GM23338 (cell line): Measurements from ENCODE around the gene WDR54. TPM values are rescaled to one million over a fixed set of nuclear protein-coding genes. Genes with fewer than 3 reads are reported as not detected.

Experiments used
- ATAC-seq: fragments of 200-7000 bp; cut with Tn5 transposase; 3 replicates; pipeline ENCODE4 v1.9.1; 2020
- DNase-seq: peaks from one replicate; pipeline ENCODE4 v3.0.0-alpha.2; 2015; ENCODE audit warnings: low spot score
- H2AFZ ChIP-seq: fragments of 200-600 bp; sonication (generic); 2 replicates; pipeline ENCODE4 v1.8.0; 2016; ENCODE audit warnings: antibody characterized with exemption, mild to moderate bottlenecking, moderate library complexity
- H3F3A ChIP-seq: fragments of 200-600 bp; sonication (generic); replicated peaks from 2 replicates; pipeline ENCODE4 v1.8.0; 2017; ENCODE audit warnings: antibody characterized with exemption, mixed run types, low read depth
- H3K27ac ChIP-seq: fragments of 200-600 bp; sonication (generic); 2 replicates; pipeline ENCODE4 v1.6.1; 2016; ENCODE audit warnings: low read depth
- H3K27me3 ChIP-seq: fragments of 200-600 bp; sonication (generic); 2 replicates; pipeline ENCODE4 v1.8.0; 2016; ENCODE audit warnings: mild to moderate bottlenecking, mixed run types, moderate library complexity; ENCODE audit not compliant: insufficient read depth
- H3K36me3 ChIP-seq: fragments of 200-600 bp; sonication (generic); 2 replicates; pipeline ENCODE4 v1.8.0; 2016; ENCODE audit warnings: mild to moderate bottlenecking; ENCODE audit not compliant: insufficient read depth
- H3K4me1 ChIP-seq: fragments of 200-600 bp; sonication (generic); 2 replicates; pipeline ENCODE4 v1.8.0; 2016; ENCODE audit warnings: mild to moderate bottlenecking, moderate library complexity; ENCODE audit not compliant: insufficient read depth
- H3K4me2 ChIP-seq: fragments of 200-600 bp; sonication (generic); 2 replicates; pipeline ENCODE4 v1.7.1; 2017; ENCODE audit warnings: mixed run types
- H3K4me3 ChIP-seq: fragments of 200-600 bp; sonication (generic); 2 replicates; pipeline ENCODE4 v1.6.1; 2016; ENCODE audit warnings: mixed run types
- H3K79me2 ChIP-seq: fragments of 200-600 bp; sonication (generic); replicated peaks from 2 replicates; pipeline ENCODE4 v1.8.0; 2017; ENCODE audit warnings: mild to moderate bottlenecking; ENCODE audit not compliant: insufficient read depth
- H3K9me2 ChIP-seq: fragments of 200-600 bp; sonication (generic); 2 replicates; pipeline ENCODE4 v1.8.0; 2017; ENCODE audit not compliant: insufficient read depth
- H4K20me1 ChIP-seq: fragments of 200-600 bp; sonication (generic); replicated peaks from 2 replicates; pipeline ENCODE4 v1.8.0; 2017; ENCODE audit warnings: mild to moderate bottlenecking; ENCODE audit not compliant: insufficient read depth
- H3K27ac Mint-ChIP-seq: 2 replicates; pipeline ENCODE4 v1.8.0; 2020; ENCODE audit warnings: inconsistent platforms, mild to moderate bottlenecking, moderate library complexity, mixed read lengths
- H3K27me3 Mint-ChIP-seq: 3 replicates; pipeline ENCODE4 v1.8.0; 2022; ENCODE audit warnings: low read depth, mild to moderate bottlenecking, moderate library complexity, mixed read lengths, inconsistent platforms; ENCODE audit not compliant: insufficient read depth, poor library complexity
- H3K36me3 Mint-ChIP-seq: 3 replicates; pipeline ENCODE4 v1.8.0; 2021; ENCODE audit warnings: low read depth, mild to moderate bottlenecking, inconsistent platforms, moderate library complexity, mixed read lengths
- H3K4me1 Mint-ChIP-seq: 3 replicates; pipeline ENCODE4 v1.8.0; 2020; ENCODE audit warnings: mild to moderate bottlenecking, inconsistent platforms, mixed read lengths
- H3K4me3 Mint-ChIP-seq: 3 replicates; pipeline ENCODE4 v1.8.0; 2021; ENCODE audit warnings: moderate library complexity, mild to moderate bottlenecking, inconsistent platforms, mixed read lengths
- H3K9me3 Mint-ChIP-seq: 3 replicates; pipeline ENCODE4 v1.8.0; 2020; ENCODE audit warnings: moderate library complexity, mild to moderate bottlenecking, inconsistent platforms, mixed read lengths
- EZH2phosphoT487 ChIP-seq: fragments of 200-600 bp; sonication (generic); IDR thresholded peaks from one replicate; pipeline ENCODE4 v1.8.1; 2018; ENCODE audit warnings: antibody characterized with exemption; ENCODE audit not compliant: unreplicated experiment
- ZNF114 ChIP-seq: fragments of 250-450 bp; sonication (Bioruptor Pico); IDR thresholded peaks from 2 replicates; pipeline ENCODE4 v1.5.0; 2020; ENCODE audit warnings: mild to moderate bottlenecking, moderate library complexity
- ZNF331 ChIP-seq: fragments of 250-450 bp; sonication (Bioruptor Pico); IDR thresholded peaks from 2 replicates; pipeline ENCODE4 v1.5.0; 2020; ENCODE audit warnings: low read depth, mild to moderate bottlenecking, moderate library complexity
- polyA plus RNA-seq: library from polyadenylated mRNA; unstranded; fragments of >200 nt; fragmentation: Nextera tagmentation; extraction: Ambion mirVana; gene quantifications from 2 replicates; pipeline ENCODE4 v1.2.1, GENCODE V29; 2016
- total RNA-seq: library from RNA; depleted of rRNA; stranded (reverse); fragments of >200 nt; shearing (Covaris generic); gene quantifications from 2 replicates; pipeline ENCODE4 v1.2.3, GENCODE V29; 2014
- TF ChIP-seq, protein P1 (sequence below), 2 experiments: fragments of 200-600 bp in 1 of 2; sonication (generic) in 1 of 2; conservative IDR thresholded peaks; 2 replicates each; pipeline versions ENCODE4 v1.5.1 to v1.6.1; 2016 to 2017; ENCODE audit warnings: antibody characterized with exemption in 2 of 2, low read depth in 2 of 2, mild to moderate bottlenecking in 2 of 2, moderate library complexity in 1 of 2
- TF ChIP-seq, protein P2 (sequence below): IDR thresholded peaks from 2 replicates; pipeline ENCODE4 v1.6.1; 2016; ENCODE audit warnings: antibody characterized with exemption
- TF ChIP-seq, protein P3 (sequence below): fragments of 250-450 bp; sonication (Bioruptor Pico); IDR thresholded peaks from 2 replicates; pipeline ENCODE4 v1.5.0; 2020; ENCODE audit warnings: mild to moderate bottlenecking, moderate library complexity

WDR54 gene
- total and polyA plus RNA-seq, 2 experiments from 2014 or later = 41.3 to 42.6 TPM

DNA sequence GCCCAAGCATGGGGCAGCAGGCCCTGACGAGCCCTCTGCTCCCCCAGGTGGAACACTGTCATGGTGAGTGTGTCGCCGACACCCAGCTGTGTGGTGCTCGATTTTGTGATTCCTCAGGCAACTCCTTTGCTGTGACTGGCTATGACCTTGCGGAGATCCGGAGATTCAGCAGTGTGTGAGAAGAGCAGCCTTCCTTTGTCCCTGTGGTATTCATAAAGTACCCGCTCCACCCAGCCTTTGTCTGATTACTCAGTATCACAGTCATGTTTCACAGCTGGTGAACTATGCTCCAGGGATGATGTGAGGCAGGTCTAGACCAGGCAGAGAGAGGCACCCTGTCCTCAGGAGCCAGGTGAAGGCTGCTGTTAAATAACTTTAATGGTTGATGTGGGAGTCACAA is 4.0 kb downstream of the WDR54 start:
- Histone ChIP-seq H3K4me3 (no peak overlapping the region), H3K27ac (no peak overlapping the region), H3F3A (peaks cover 13% of the 10 kb centered on the region; the same call in 1 of the 2 replicates), H3K4me1 (no peaks in the 10 kb centered on the region), H3K36me3 (peaks cover 8% of the 10 kb centered on the region; the same call in 1 of the 2 replicates), H3K79me2 (no peaks in the 10 kb centered on the region), H4K20me1 (peaks cover 5% of the 10 kb centered on the region; the same call in 1 of the 2 replicates), H3K27me3 (peaks cover 8% of the 10 kb centered on the region), H3K9me2 (no peaks in the 10 kb centered on the region), H3K4me2 (no peak overlapping the region), H2AFZ (no peak overlapping the region)
- ATAC-seq = no peak
- TF ChIP-seq, protein P1, sequence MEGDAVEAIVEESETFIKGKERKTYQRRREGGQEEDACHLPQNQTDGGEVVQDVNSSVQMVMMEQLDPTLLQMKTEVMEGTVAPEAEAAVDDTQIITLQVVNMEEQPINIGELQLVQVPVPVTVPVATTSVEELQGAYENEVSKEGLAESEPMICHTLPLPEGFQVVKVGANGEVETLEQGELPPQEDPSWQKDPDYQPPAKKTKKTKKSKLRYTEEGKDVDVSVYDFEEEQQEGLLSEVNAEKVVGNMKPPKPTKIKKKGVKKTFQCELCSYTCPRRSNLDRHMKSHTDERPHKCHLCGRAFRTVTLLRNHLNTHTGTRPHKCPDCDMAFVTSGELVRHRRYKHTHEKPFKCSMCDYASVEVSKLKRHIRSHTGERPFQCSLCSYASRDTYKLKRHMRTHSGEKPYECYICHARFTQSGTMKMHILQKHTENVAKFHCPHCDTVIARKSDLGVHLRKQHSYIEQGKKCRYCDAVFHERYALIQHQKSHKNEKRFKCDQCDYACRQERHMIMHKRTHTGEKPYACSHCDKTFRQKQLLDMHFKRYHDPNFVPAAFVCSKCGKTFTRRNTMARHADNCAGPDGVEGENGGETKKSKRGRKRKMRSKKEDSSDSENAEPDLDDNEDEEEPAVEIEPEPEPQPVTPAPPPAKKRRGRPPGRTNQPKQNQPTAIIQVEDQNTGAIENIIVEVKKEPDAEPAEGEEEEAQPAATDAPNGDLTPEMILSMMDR (conservative IDR thresholded peaks at IDR 0.05; ENCODE audit: low read depth in 2 of 2) = no peak
- TF ChIP-seq, protein P2, sequence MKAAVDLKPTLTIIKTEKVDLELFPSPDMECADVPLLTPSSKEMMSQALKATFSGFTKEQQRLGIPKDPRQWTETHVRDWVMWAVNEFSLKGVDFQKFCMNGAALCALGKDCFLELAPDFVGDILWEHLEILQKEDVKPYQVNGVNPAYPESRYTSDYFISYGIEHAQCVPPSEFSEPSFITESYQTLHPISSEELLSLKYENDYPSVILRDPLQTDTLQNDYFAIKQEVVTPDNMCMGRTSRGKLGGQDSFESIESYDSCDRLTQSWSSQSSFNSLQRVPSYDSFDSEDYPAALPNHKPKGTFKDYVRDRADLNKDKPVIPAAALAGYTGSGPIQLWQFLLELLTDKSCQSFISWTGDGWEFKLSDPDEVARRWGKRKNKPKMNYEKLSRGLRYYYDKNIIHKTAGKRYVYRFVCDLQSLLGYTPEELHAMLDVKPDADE = no peak
- TF ChIP-seq ZNF114 (CRISPR knock-in tag) (no peak), ZNF331 (CRISPR knock-in tag) (no peak), EZH2phosphoT487 (no peak)
- TF ChIP-seq, protein P3, sequence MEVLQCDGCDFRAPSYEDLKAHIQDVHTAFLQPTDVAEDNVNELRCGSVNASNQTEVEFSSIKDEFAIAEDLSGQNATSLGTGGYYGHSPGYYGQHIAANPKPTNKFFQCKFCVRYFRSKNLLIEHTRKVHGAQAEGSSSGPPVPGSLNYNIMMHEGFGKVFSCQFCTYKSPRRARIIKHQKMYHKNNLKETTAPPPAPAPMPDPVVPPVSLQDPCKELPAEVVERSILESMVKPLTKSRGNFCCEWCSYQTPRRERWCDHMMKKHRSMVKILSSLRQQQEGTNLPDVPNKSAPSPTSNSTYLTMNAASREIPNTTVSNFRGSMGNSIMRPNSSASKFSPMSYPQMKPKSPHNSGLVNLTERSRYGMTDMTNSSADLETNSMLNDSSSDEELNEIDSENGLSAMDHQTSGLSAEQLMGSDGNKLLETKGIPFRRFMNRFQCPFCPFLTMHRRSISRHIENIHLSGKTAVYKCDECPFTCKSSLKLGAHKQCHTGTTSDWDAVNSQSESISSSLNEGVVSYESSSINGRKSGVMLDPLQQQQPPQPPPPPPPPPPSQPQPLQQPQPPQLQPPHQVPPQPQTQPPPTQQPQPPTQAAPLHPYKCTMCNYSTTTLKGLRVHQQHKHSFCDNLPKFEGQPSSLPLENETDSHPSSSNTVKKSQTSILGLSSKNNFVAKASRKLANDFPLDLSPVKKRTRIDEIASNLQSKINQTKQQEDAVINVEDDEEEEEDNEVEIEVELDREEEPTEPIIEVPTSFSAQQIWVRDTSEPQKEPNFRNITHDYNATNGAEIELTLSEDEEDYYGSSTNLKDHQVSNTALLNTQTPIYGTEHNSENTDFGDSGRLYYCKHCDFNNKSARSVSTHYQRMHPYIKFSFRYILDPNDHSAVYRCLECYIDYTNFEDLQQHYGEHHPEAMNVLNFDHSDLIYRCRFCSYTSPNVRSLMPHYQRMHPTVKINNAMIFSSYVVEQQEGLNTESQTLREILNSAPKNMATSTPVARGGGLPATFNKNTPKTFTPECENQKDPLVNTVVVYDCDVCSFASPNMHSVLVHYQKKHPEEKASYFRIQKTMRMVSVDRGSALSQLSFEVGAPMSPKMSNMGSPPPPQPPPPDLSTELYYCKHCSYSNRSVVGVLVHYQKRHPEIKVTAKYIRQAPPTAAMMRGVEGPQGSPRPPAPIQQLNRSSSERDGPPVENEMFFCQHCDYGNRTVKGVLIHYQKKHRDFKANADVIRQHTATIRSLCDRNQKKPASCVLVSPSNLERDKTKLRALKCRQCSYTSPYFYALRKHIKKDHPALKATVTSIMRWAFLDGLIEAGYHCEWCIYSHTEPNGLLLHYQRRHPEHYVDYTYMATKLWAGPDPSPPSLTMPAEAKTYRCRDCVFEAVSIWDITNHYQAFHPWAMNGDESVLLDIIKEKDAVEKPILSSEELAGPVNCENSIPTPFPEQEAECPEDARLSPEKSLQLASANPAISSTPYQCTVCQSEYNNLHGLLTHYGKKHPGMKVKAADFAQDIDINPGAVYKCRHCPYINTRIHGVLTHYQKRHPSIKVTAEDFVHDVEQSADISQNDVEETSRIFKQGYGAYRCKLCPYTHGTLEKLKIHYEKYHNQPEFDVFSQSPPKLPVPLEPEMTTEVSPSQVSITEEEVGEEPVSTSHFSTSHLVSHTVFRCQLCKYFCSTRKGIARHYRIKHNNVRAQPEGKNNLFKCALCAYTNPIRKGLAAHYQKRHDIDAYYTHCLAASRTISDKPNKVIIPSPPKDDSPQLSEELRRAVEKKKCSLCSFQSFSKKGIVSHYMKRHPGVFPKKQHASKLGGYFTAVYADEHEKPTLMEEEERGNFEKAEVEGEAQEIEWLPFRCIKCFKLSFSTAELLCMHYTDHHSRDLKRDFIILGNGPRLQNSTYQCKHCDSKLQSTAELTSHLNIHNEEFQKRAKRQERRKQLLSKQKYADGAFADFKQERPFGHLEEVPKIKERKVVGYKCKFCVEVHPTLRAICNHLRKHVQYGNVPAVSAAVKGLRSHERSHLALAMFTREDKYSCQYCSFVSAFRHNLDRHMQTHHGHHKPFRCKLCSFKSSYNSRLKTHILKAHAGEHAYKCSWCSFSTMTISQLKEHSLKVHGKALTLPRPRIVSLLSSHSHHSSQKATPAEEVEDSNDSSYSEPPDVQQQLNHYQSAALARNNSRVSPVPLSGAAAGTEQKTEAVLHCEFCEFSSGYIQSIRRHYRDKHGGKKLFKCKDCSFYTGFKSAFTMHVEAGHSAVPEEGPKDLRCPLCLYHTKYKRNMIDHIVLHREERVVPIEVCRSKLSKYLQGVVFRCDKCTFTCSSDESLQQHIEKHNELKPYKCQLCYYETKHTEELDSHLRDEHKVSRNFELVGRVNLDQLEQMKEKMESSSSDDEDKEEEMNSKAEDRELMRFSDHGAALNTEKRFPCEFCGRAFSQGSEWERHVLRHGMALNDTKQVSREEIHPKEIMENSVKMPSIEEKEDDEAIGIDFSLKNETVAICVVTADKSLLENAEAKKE = no peak
- no peaks in the 10 kb centered on the region for H3K9me3 Mint-ChIP-seq
- no peak overlapping the region for H3K4me3 Mint-ChIP-seq
- H3K36me3 Mint-ChIP-seq = peaks cover 55% of the 10 kb centered on the region
- peaks cover 34% of the 10 kb centered on the region for H3K27me3 Mint-ChIP-seq
- DNase-seq = no peak
- H3K27ac Mint-ChIP-seq = peak overlapping the region; percentile 33; the same call in 1 of the 2 replicates
- peaks cover 10% of the 10 kb centered on the region for H3K4me1 Mint-ChIP-seq
